Activated gamma-delta T cell treated with Interleukin-2 at 50 U/mL for 16 hours (primary cell): Measurements from ENCODE around the gene PRSS56.
"Not testable (repeated sequence)": the region's sequence is repeated elsewhere in the genome, so short reads cannot be mapped to it uniquely, and the experiment has no call there.

ENCODE experiments used
- DNase-seq: peaks from one replicate; pipeline ENCODE4 v3.0.0-alpha.2; 2020

Gene PRSS56

GRCh38 chr2:232526372-232526941 lies 6.3 kb downstream of the PRSS56 start:
- no peak for DNase-seq

GRCh38 chr2:232527905-232528470 lies 7.8 kb downstream of the PRSS56 start:
- no peak for DNase-seq

DNA sequence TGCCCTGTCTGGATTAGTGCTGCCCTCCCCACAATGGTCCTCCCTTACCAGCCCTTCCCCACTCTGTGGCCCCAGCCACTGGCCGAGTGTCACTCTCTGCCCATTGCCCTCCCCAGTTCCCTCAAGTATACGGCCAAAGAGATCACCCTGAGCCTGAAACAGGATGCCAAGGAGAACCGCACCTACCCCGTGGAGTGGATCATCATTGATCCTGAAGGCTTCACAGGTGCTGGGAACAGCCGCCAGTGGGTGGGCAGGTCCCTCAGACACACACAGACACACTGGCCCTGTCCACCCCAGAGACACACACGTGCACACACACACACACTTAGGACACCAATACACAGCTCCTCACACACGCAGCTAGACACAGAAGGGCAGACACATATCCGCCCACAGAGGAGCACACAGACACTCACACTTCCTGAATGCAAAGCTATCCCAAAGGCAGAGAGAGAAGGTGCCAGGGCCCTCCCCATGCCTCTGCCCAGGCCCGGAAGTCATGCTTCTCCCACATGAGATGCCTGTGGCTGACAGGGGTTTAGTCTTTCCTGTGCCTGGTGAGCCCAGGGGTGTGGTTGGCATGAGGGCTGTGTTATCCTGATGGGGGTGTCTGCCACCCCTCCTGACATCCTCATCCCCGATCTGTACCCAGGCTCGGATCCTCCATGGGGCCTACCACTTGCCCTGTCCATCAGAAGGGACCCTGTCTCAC lies 8.7 kb downstream of the PRSS56 start:
- no peak for DNase-seq

DNA sequence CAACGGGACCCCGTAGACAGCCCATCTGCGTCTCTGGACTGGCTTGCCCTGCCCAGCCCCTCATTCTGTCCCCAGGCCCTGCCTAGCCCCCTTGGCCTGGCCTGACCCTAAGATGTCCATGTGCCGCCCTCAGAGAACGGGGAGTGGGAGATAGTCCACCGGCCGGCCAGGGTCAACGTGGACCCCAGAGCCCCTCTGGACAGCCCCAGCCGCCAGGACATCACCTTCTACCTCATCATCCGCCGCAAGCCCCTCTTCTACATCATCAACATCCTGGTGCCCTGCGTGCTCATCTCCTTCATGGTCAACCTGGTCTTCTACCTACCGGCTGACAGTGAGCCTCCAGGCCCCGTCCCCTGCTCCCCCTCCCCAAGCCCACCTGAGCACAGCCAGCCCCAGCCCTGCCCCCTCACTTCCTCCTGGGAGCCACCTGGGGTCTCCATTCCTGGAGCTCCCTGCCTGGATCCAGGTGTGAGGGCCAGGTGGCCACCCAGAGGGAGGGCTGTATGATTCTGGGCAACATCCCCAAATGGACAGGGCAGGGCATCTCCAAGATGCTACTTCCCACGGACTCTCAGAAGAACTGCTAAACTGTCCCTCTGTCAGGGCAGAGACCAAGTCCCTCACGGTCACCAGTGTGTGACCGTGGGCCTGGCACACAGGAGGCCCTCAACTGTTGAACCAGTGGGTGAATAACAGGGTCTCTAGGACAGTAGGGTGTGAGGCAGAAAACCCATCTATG lies 9.8 kb downstream of the PRSS56 start:
- DNase-seq = no peak

GRCh38 chr2:232530626-232531260 lies 10.6 kb downstream of the PRSS56 start:
- DNase-seq = no peak

GRCh38 chr2:232532419-232532818 lies 12.2 kb downstream of the PRSS56 start:
- DNase-seq = no peak

DNA sequence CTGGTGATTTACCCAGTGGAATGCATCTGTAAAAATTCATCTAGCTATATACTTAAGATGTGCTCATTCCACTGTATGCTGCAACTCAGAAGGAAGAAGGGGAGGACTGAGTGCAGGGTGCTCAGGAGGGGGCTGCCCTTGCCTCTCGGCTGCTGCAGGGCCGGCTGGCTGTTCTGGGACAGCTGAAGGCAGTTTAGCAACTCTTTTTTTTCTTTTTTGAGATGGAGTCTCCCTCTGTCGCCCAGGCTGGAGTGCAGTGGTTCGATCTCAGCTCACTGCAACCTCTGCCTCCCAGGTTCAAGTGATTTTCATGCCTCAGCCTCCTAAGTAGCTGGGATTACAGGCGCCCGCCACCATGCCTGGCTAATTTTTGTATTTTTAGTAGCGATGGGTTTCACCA lies 12.6 kb downstream of the PRSS56 start:
- DNase-seq = not testable (repeated sequence)

DNA sequence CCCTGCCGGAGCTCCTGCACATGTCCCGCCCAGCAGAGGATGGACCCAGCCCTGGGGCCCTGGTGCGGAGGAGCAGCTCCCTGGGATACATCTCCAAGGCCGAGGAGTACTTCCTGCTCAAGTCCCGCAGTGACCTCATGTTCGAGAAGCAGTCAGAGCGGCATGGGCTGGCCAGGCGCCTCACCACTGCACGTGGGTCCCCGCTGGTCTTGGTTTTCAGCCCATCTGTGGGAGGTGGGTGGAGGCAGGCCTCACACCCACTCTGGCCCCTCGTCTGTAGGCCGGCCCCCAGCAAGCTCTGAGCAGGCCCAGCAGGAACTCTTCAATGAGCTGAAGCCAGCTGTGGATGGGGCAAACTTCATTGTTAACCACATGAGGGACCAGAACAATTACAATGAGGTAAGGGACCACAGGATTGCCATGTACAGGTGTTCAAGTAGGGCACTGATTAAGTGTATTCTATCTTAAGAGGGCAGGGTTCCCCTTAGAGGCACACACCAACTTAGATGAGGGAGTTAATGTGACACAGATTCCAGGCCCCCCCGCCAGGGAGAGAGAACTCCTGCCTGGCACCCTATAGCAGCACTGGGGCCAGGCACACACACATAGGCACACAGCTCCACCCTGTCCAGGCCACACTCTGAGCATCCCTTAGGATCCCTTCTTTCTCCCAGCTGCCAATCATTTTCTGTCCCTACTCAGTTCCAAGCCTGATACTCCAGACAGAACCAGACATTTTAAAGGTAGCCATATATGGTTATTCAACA lies 13.9 kb downstream of the PRSS56 start:
- no peak for DNase-seq

DNA sequence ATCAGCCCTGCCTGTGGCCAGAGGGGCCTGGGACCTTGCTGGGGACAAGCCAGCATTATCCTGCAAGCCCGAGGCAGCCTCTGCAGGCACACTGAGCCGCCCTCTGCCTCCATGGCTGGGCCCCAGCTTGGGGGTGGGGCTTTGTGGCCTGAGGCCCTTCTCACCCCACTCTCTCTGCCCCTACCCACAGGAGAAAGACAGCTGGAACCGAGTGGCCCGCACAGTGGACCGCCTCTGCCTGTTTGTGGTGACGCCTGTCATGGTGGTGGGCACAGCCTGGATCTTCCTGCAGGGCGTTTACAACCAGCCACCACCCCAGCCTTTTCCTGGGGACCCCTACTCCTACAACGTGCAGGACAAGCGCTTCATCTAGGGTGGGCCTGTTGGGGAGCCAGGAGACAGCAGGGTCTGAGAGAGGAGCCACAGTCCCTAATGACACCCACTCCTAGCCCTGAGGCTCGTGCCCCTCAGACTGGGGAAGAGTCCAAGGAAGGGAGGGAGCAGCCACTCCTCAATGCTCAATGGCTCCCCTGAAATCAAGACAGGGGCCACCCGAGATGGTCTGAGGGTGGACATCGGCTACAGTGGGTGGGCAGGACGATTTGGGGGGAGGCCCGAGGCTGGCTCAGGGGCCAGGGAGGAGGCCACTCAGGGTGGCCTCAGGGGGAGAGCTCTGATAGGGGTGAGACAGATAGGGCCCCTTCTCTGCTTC lies 14.9 kb downstream of the PRSS56 start:
- DNase-seq = no peak

DNA sequence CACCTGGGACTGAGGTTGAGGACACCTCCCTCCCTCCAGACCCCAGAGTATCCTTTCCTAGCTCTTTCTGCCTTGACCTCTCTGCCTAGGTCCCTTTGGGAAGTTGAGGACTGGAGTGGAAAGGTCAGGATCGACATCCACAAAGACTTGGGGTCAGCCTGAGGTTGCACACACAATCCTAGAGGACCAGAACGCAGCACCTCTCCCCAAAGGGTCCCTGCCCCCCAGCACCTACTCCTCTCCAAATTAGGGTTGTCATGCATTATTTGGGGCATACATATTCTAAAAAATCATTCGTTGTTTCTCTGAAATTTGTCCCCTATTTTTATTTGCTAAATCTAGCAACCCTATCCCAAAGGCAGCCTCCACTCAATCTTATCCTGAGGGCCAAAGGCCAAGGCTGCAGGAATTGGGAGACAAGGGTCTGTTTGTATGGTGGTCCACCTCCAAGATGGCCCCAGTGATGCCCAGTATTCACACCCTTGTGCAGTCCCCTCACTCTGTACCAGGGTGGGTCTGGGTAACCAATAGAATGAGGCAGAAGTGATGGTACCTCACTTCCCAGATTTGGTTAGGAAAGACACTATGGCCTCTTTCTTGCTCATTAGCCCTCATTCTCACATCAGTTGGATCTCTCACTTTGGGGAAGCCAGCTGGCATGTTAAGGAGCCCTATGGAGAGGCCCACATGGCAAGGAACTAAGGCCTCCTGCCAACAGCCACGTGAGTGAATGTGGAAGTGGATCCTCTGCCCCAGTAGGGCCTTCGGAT lies 15.8 kb downstream of the PRSS56 start:
- no peak for DNase-seq

DNA sequence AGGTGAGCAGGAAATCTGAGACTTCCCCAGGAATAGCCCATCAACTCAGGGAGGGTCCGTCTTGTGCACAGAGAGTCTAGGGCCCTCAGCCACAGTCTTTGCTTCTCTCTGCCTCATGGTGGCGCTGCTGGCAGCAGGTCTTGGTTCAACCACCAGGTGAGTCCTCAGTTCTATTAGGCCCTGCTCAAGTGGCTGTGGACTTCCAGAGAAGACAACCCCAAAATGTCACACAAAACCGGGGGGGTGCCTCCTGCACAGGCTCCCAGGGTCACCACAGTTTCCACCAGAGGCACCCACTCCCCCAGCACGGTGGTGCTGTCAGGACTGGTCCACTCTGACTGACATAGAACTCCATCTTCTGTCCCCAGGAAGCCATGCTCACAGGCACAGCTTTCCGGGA lies 16.9 kb downstream of the PRSS56 start:
- DNase-seq = no peak

DNA sequence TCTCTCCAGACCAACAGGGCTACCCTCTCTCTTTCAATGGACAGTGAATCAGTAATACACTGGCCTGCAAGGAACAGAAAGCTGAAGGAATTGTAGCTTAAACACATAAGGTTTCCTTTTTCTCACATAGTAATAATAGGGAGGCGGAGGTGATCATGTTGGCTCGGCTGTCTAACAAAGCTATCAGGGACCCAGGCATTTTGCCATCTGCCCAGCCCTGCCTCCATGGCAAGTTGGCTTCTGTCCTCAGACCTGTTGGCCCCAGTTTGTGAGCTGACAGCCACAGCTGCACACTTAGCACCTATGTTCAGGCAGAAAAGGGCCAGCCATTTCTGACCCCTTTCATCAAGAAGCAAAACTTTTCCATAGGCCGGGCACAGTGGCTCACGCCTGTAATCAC lies 17.3 kb downstream of the PRSS56 start:
- no peak for DNase-seq

- no peak for DNase-seq
Measured at GRCh38 chr2:232538671-232539070, 18.5 kb downstream of the PRSS56 start.

DNA sequence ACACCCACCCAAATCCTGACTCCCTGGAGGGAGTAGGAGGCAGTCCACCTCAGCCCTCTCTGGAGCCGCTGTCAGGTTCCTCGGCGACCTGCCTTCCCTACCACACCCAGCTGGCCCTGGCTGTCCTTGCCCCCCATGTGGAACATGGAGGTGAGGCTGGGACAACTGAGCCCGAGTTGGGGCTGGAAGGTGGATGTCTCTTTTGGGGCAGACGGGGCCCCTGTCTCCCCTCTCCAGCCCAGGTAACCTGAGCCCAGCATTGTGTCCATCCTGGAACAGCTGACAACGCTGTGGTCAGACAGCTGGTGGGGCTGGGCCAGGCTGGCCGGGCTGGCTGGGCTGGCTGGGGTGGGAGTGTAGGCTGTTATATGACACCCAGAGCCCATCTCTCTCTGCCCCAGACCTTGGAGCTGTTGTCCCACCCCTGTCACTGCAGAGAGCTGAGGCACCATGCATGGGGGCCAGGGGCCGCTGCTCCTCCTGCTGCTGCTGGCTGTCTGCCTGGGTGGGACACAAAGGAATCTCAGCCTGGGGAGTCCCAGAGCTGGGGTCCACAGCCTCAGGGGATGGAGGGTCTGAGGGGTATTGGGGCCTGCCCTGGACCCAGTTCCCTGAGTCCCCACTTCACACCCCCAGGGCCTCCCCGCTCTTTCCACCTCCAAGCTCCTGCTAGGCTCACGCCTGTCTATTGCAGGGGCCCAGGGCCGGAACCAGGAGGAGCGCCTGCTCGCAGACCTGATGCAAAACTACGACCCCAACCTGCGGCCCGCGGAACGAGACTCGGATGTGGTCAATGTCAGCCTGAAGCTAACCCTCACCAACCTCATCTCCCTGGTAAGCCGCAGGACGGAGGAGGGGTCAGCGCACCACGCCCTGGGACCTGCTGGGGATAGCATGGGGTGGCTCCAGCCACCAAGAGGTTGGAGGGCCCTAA lies 19.4 kb downstream of the PRSS56 start, which contains the start of gene CHRNG:
TSS of gene CHRNG (plus strand) at position 395 of the 934 bp plus-strand sequence. CDS start at position 451, 56 bp downstream.
- no peak for DNase-seq

DNA sequence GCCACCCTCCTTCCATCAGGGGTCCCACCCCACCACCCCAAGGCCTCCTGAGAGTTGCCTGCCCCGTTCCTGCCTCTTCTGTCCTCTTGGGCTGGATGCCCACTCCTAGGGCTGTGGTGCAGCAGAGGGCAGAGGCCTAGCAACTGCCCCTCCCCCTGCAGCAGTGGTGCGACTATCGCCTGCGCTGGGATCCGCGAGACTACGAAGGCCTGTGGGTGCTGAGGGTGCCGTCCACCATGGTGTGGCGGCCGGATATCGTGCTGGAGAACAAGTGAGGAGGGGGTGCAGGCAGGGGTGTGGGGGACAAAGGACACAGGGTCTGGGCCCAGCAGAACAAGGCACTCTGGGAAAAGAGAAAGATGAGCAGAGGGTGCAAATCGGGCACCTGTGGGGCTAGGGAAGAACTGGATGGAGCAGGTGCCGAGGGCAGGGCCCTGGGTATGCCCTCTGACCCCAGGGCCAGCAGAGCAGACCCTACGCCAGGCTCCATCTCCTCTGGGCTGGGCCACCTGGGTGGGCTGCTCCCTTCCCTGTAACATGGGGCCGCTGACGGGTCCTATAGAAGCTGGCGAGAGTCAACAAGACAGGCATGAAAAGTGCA lies 20.4 kb downstream of the PRSS56 start:
- DNase-seq = no peak

GRCh38 chr2:232541195-232541960 lies 21.2 kb downstream of the PRSS56 start:
- DNase-seq = no peak

GRCh38 chr2:232541961-232542714 lies 21.9 kb downstream of the PRSS56 start:
- no peak for DNase-seq
